Hematopoietic multipotent progenitor cell treated with erythropoietin and hydrocortisone succinate and interleukin-3 and kit ligand, for 17 days (in vitro differentiated cells): ENCODE data around the gene FPR3.
A peak's percentile ranks its signal among the peaks of the same experiment; 100 is the strongest.
"Not testable (repeated sequence)": the region's sequence is repeated elsewhere in the genome, so short reads cannot be mapped to it uniquely, and the experiment has no call there.

Experiments
- DNase-seq: peaks from one replicate; pipeline ENCODE4 v3.0.0-alpha.2; 2015; ENCODE audit warnings: low spot score

Gene FPR3

GRCh38 chr19:51784109-51784785 lies 10.7 kb upstream of the FPR3 start:
- no peak for DNase-seq

GRCh38 chr19:51784922-51785690 lies 9.9 kb upstream of the FPR3 start:
- DNase-seq = no peak

GRCh38 chr19:51786646-51787494 lies 8.1 kb upstream of the FPR3 start:
- DNase-seq = no peak

- DNase-seq = no peak
Observed at GRCh38 chr19:51788029-51788428, 6.9 kb upstream of the FPR3 start.

GRCh38 chr19:51789061-51789795 lies 5.7 kb upstream of the FPR3 start:
- no peak for DNase-seq

GRCh38 chr19:51792932-51793331 lies 2.0 kb upstream of the FPR3 start:
- DNase-seq = no peak

GRCh38 chr19:51793994-51794393 lies 963 bp upstream of the FPR3 start:
- DNase-seq = no peak

- DNase-seq = peak; percentile 12
Observed at GRCh38 chr19:51796195-51796679, 1.3 kb downstream of the FPR3 start.

- no peak for DNase-seq
Observed at GRCh38 chr19:51797480-51797879, 2.5 kb downstream of the FPR3 start.

- DNase-seq = no peak
Observed at GRCh38 chr19:51798062-51798461, 3.1 kb downstream of the FPR3 start.

- peak; percentile 13 for DNase-seq
Observed at GRCh38 chr19:51799034-51799773, 4.2 kb downstream of the FPR3 start.

GRCh38 chr19:51799774-51800472 lies 5.0 kb downstream of the FPR3 start:
- no peak for DNase-seq

GRCh38 chr19:51800473-51801244 lies 5.7 kb downstream of the FPR3 start:
- peak; percentile 26 for DNase-seq

GRCh38 chr19:51802775-51803174 lies 7.8 kb downstream of the FPR3 start:
- no peak for DNase-seq

- DNase-seq = no peak
Observed at GRCh38 chr19:51803519-51803918, 8.6 kb downstream of the FPR3 start.

GRCh38 chr19:51803967-51804366 lies 9.0 kb downstream of the FPR3 start:
- DNase-seq = no peak

GRCh38 chr19:51804789-51805188 lies 9.8 kb downstream of the FPR3 start:
- DNase-seq = not testable (repeated sequence)

GRCh38 chr19:51805396-51805795 lies 10.4 kb downstream of the FPR3 start:
- not testable (repeated sequence) for DNase-seq

GRCh38 chr19:51806571-51806970 lies 11.6 kb downstream of the FPR3 start:
- DNase-seq = not testable (repeated sequence)
